K562 (cell line): ENCODE measurements around the gene KRTCAP2. TPM values are rescaled to one million over a fixed set of nuclear protein-coding genes. Genes with fewer than 3 reads are reported as not detected.
A peak's percentile ranks its signal among the peaks of the same experiment; 100 is the strongest.

Experiments
- ATAC-seq: fragments of 200-7000 bp; cut with Tn5 transposase; 3 replicates; pipeline ENCODE4 v1.9.1; 2020; ENCODE audit warnings: moderate library complexity
- BruUV-seq: library from RNA; stranded (reverse); fragments of 400-500 nt; replicated peaks from 2 replicates; lab custom pipeline; 2021; lab: Mats Ljungman, UMichigan
- CTCF ChIA-PET: fragments of 300-600 bp; formaldehyde crosslinking; extraction: SDS; loops from one replicate; lab custom pipeline; 2021; ENCODE audit warnings: low intra/inter-chr PET ratio; lab: Yijun Ruan, JAX
- POLR2A ChIA-PET: fragments of 300-600, 350-650 bp; sonication (Branson Sonifier 250); formaldehyde crosslinking; extraction: SDS; loops from one replicate; lab custom pipeline; 2021; ENCODE audit warnings: antibody characterized with exemption, inconsistent platforms; lab: Yijun Ruan, JAX
- DNase-seq, 4 experiments: peaks; one replicate each; pipeline versions ENCODE4 v3.0.0 to v3.0.0-alpha.2; 2011 to 2018; ENCODE audit warnings: low spot score in 3 of 4, mixed read lengths in 3 of 4; ENCODE audit errors: extremely low read depth in 1 of 4
- FAIRE-seq: peaks from 2 replicates; lab custom pipeline; 2011; peaks lifted over from hg19 to GRCh38; lab: Jason Lieb, UNC
- H2AFZ ChIP-seq: 2 replicates; pipeline ENCODE4 v1.6.0; 2011; ENCODE audit warnings: low read depth, low read length, control low read depth, inconsistent platforms
- H3K27ac ChIP-seq: fragments of 200-600 bp; 3 replicates; pipeline ENCODE4 v1.8.0; 2011; ENCODE audit warnings: low read depth, mild to moderate bottlenecking, control low read depth, inconsistent platforms, low read length, moderate library complexity, mixed read lengths; ENCODE audit errors: extremely low read depth
- H3K27me3 ChIP-seq, 2 experiments: fragments of 300-600 bp in 1 of 2; 2 replicates in 1 of 2; 3 replicates in 1 of 2; pipeline versions ENCODE4 v1.6.0 to v1.8.0; 2011; ENCODE audit warnings: inconsistent platforms in 2 of 2, low read length in 2 of 2, mild to moderate bottlenecking in 1 of 2, mixed read lengths in 1 of 2, moderate library complexity in 1 of 2; ENCODE audit not compliant: control insufficient read depth in 2 of 2, insufficient read depth in 2 of 2
- H3K36me3 ChIP-seq: fragments of 300-600 bp; 3 replicates; pipeline ENCODE4 v1.8.0; 2011; ENCODE audit warnings: mild to moderate bottlenecking, low read length, inconsistent platforms; ENCODE audit not compliant: control insufficient read depth, insufficient read depth
- H3K4me1 ChIP-seq, 2 experiments: fragments of 200-600 bp in 1 of 2; replicated peaks in 1 of 2; 2 replicates in 1 of 2; 3 replicates in 1 of 2; pipeline versions ENCODE4 v1.5.1 to v1.8.0; 2011; ENCODE audit warnings: inconsistent platforms in 2 of 2, low read length in 2 of 2, mild to moderate bottlenecking in 1 of 2, mixed read lengths in 1 of 2, moderate library complexity in 1 of 2; ENCODE audit not compliant: control insufficient read depth in 2 of 2, insufficient read depth in 2 of 2
- H3K4me2 ChIP-seq: 2 replicates; pipeline ENCODE4 v1.6.1; 2011; ENCODE audit warnings: low read length, control low read depth, inconsistent platforms, mixed read lengths; ENCODE audit not compliant: insufficient read depth
- H3K4me3 ChIP-seq: fragments of 200-600 bp; sonication (generic), shearing (Covaris generic); 2 replicates; pipeline ENCODE4 v1.5.1; 2016; ENCODE audit warnings: control low read depth, inconsistent platforms
- H3K79me2 ChIP-seq: fragments of 200-600 bp; 3 replicates; pipeline ENCODE4 v1.8.0; 2011; ENCODE audit warnings: low read length, inconsistent platforms; ENCODE audit not compliant: control insufficient read depth, insufficient read depth
- H3K9ac ChIP-seq, 2 experiments: 2 replicates each; pipeline versions ENCODE4 v1.6.0 to v1.6.1; 2011; ENCODE audit warnings: low read depth in 2 of 2, low read length in 2 of 2, control low read depth in 1 of 2, inconsistent platforms in 1 of 2, mild to moderate bottlenecking in 1 of 2, mixed read lengths in 1 of 2; ENCODE audit not compliant: insufficient read depth in 1 of 2
- H3K9me1 ChIP-seq: one replicate; pipeline ENCODE4 v1.6.0; 2011; ENCODE audit warnings: inconsistent platforms, mild to moderate bottlenecking, low read length, moderate library complexity; ENCODE audit not compliant: control insufficient read depth, insufficient read depth
- H3K9me3 ChIP-seq: replicated peaks from 2 replicates; pipeline ENCODE4 v1.5.1; 2011; ENCODE audit warnings: low read depth, low read length, inconsistent platforms; ENCODE audit not compliant: control insufficient read depth, insufficient read depth
- H4K20me1 ChIP-seq: replicated peaks from 2 replicates; pipeline ENCODE4 v1.6.1; 2011; ENCODE audit warnings: low read length, inconsistent platforms, mixed read lengths; ENCODE audit not compliant: control insufficient read depth, insufficient read depth
- DMBX1 ChIP-seq: fragments of 250-450 bp; sonication (Bioruptor Pico); IDR thresholded peaks from 2 replicates; pipeline ENCODE4 v1.8.0; 2022; ENCODE audit warnings: inconsistent platforms, mild to moderate bottlenecking, moderate library complexity, borderline replicate concordance
- FOS ChIP-seq: IDR thresholded peaks from 3 replicates; pipeline ENCODE4 v1.6.1; 2011; ENCODE audit not compliant: insufficient read length; ENCODE audit errors: extremely low read depth
- FUS ChIP-seq: fragments of 200-400 bp; formaldehyde crosslinking; optimal IDR thresholded peaks from 2 replicates; pipeline ENCODE3; 2017; ENCODE audit warnings: low read depth, low read length
- HDAC2 ChIP-seq: fragments of 450-650 bp; IDR thresholded peaks from 2 replicates; pipeline ENCODE4 v1.6.1; 2016; ENCODE audit warnings: mild to moderate bottlenecking
- KLF13 ChIP-seq: fragments of 450-650 bp; IDR thresholded peaks from 2 replicates; pipeline ENCODE4 v1.6.1; 2016; ENCODE audit warnings: missing genetic modification characterization, low read depth, mild to moderate bottlenecking, missing compliant biosample characterization, moderate library complexity, borderline replicate concordance
- MIER1 ChIP-seq: fragments of 450-650 bp; IDR thresholded peaks from 2 replicates; pipeline ENCODE4 v1.6.1; 2016; ENCODE audit warnings: antibody characterized with exemption, mild to moderate bottlenecking, low read depth
- WGBS: fragments of 100-300 bp; shearing (Covaris generic); methylation state at CpG from one replicate; pipeline ENCODE4 v1.1.6; 2016; ENCODE audit warnings: low coverage, mixed read lengths; ENCODE audit not compliant: insufficient coverage; ENCODE audit errors: missing lambda C conversion rate; 5-methylcytosine and 5-hydroxymethylcytosine counted together
- in situ Hi-C: fragments of 300-500 bp; cut with MboI; formaldehyde crosslinking; loops from 4 replicates; pipeline ENCODE4 v1.15.0; 2018; ENCODE audit warnings: inconsistent platforms, mixed read lengths
- intact Hi-C: fragments of 100-400 bp; cut with micrococcal nuclease; formaldehyde crosslinking; loops from 2 replicates; pipeline ENCODE4 v1.14.2; 2022
- polyA plus RNA-seq, 8 experiments: library from polyadenylated mRNA; depleted of rRNA in 4 of 8; stranded (reverse) in 5 of 8; unstranded in 3 of 8; fragments of >200 nt; fragmentation: Nextera tagmentation in 2 of 8; fragmentation: Illumina TruSeq in 1 of 8; extraction: Ambion mirVana in 2 of 8; extraction: Trizol in 1 of 8; gene quantifications; 2 replicates each; pipeline versions ENCODE4 v1.2.1 to v1.2.3, GENCODE V29; 2011 to 2014; ENCODE audit warnings: inconsistent platforms in 1 of 8, missing spikeins in 1 of 8
- total RNA-seq, 7 experiments: library from RNA; depleted of rRNA in 6 of 7; stranded (reverse); fragments of >200 nt in 6 of 7; fragmentation: Illumina TruSeq in 2 of 7; extraction: Trizol in 2 of 7; gene quantifications; 2 replicates each; pipeline versions ENCODE4 v1.2.1 to v1.2.3, GENCODE V29; 2011 to 2021; ENCODE audit warnings: low replicate concordance in 1 of 7
- TF ChIP-seq, protein P1 (sequence below): fragments of 250-450 bp; sonication (Bioruptor Pico); IDR thresholded peaks from 2 replicates; pipeline ENCODE4 v1.5.1; 2021; ENCODE audit warnings: mild to moderate bottlenecking
- TF ChIP-seq, protein P2 (sequence below): sonication (generic); formaldehyde crosslinking; IDR thresholded peaks from 2 replicates; pipeline ENCODE4 v1.8.0; 2022; ENCODE audit warnings: missing genetic modification reagents, mild to moderate bottlenecking, borderline replicate concordance
- TF ChIP-seq, protein P3 (sequence below): fragments of 250-450 bp; sonication (Bioruptor Pico); IDR thresholded peaks from 2 replicates; pipeline ENCODE4 v1.8.0; 2022; ENCODE audit warnings: moderate library complexity, mild to moderate bottlenecking, inconsistent platforms

Gene KRTCAP2
- total and polyA plus RNA-seq, 9 of the 15 experiments (the other 6 are each of a cell fraction or from before 2014, with no cell fraction given), result 126 to 436 (median 244) TPM

DNA sequence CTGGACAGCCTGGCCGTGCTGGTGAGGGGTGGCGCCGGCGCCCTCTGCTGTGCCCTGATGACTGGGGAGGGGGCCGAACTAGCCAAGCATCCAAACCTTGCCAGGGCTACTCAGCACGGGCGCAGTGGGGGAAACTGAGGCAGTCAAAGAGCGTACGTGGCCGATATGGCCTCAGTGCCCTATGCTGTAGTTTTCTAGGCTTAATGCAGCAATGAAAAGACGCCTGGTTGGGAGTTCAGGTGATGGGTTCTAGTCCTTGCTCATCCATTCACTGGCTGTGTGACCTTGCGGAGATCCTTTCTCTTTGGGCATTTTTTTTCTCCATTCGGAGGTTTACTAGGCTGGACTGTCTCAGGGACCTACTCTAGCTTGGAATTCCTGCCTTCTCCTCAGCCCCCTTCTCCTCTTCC, 36.2 kb upstream of the KRTCAP2 start (continued):
- TF ChIP-seq MIER1 (no peak), KLF13 (tag) (no peak), FUS (no peak)
- TF ChIP-seq, all 486 proteins: peak for 29

DNA sequence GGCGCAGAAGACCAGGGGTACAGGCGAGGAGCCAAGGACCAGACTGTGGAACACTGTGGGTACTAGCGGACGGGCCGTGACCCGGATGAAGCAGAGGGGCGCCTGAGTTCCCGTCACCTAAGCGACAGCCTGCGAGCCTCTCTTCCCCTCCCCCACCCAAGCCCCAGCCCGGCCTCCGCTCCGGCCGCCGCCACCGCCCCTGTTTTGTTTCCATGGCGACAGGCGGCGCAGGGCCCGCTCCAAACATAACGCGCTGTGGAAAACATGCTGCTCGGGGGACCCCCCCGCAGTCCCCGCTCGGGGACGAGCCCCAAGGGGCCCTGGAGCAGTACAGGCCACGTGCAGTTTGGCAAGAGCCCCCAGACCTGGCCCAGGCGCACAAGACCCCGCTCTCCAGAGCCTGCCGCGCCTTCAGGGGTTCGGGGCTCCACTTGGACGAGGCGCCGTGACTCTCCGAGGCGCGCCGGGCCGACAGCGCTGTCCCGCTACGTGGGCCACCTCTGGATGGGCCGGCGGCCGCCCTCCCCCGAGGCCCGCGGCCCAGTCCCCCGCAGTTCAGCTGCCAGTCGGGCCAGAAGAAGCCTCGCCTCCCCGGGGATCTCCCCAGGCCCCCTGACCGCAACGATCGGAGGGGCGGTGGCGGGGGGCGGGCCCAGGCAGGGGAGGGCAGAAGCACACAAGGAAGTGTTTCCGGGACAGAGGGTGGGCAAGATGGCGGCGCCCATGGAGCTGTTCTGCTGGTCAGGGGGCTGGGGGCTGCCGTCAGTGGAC, 35.6 kb upstream of the KRTCAP2 start, which contains the start of gene MTX1:
TSS of gene MTX1 (plus strand) at position 155 of the 771 bp plus-strand sequence. CDS start at position 265, 110 bp downstream.
- no TSS peak for BruUV-seq
- intact Hi-C loops (no loop called here), in situ Hi-C loops (loop anchor here (5.0 kb wide), 1 partner anchor 389 kb away; no protein-coding TSS in a partner anchor)
- peak within 1 kb of the TSS; percentile 95 for H2AFZ ChIP-seq
- H3K9me3 ChIP-seq, result peaks cover 3% of the 10 kb centered on the region; the same call in 1 of the 2 replicates
- FAIRE-seq (peak; percentile 73), ATAC-seq (peak; percentile 93), DNase-seq (peak; percentile 90 to 95 (median 92))
- no peaks in the 10 kb centered on the region for H4K20me1 ChIP-seq
- WGBS, result under 1% methylated on average over 28 of the region's 64 CpGs
- H3K36me3 ChIP-seq, result peaks cover 22% of the 10 kb centered on the region; the same call in 2 of the 3 replicates
- peak within 1 kb of the TSS; percentile 100 for H3K9ac ChIP-seq
- H3K9me1 ChIP-seq, result no peaks in the 10 kb centered on the region
- CTCF ChIA-PET, result interaction anchor here (0.6 kb wide), 2 partner anchors 17 to 36 kb away, joined by 3 read pairs; partner anchors contain the start of gene KRTCAP2
- H3K4me2 ChIP-seq, result peak within 1 kb of the TSS; percentile 100
- peaks cover 18% of the 10 kb centered on the region for H3K79me2 ChIP-seq
- POLR2A ChIA-PET, result interaction anchor here (0.8 to 2.2 kb wide), 6 partner anchors 10 to 35 kb away, joined by 3 to 10 read pairs (median 3); no protein-coding TSS in a partner anchor
- H3K4me3 ChIP-seq, result peak within 1 kb of the TSS; percentile 100
- H3K27me3 ChIP-seq, result no peaks in the 10 kb centered on the region
- peak within 1 kb of the TSS; percentile 97 for H3K27ac ChIP-seq
- peaks cover 19 to 30% of the 10 kb centered on the region in 2 experiments for H3K4me1 ChIP-seq
- TF ChIP-seq, protein P1, sequence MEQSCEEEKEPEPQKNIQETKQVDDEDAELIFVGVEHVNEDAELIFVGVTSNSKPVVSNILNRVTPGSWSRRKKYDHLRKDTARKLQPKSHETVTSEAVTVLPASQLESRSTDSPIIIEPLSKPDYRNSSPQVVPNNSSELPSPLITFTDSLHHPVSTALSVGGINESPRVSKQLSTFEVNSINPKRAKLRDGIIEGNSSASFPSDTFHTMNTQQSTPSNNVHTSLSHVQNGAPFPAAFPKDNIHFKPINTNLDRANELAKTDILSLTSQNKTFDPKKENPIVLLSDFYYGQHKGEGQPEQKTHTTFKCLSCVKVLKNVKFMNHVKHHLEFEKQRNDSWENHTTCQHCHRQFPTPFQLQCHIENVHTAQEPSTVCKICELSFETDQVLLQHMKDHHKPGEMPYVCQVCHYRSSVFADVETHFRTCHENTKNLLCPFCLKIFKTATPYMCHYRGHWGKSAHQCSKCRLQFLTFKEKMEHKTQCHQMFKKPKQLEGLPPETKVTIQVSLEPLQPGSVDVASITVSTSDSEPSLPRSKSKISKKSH (CRISPR knock-in tag), result no peak
- TF ChIP-seq, protein P2, sequence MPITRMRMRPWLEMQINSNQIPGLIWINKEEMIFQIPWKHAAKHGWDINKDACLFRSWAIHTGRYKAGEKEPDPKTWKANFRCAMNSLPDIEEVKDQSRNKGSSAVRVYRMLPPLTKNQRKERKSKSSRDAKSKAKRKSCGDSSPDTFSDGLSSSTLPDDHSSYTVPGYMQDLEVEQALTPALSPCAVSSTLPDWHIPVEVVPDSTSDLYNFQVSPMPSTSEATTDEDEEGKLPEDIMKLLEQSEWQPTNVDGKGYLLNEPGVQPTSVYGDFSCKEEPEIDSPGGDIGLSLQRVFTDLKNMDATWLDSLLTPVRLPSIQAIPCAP (CRISPR knock-in tag), result no peak
- TF ChIP-seq DMBX1 (CRISPR knock-in tag) (no peak), FOS (no peak), HDAC2 (peak; percentile 76)
- TF ChIP-seq, protein P3, sequence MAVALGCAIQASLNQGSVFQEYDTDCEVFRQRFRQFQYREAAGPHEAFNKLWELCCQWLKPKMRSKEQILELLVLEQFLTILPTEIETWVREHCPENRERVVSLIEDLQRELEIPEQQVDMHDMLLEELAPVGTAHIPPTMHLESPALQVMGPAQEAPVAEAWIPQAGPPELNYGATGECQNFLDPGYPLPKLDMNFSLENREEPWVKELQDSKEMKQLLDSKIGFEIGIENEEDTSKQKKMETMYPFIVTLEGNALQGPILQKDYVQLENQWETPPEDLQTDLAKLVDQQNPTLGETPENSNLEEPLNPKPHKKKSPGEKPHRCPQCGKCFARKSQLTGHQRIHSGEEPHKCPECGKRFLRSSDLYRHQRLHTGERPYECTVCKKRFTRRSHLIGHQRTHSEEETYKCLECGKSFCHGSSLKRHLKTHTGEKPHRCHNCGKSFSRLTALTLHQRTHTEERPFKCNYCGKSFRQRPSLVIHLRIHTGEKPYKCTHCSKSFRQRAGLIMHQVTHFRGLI (CRISPR knock-in tag), result no peak
